HG03558 (cell line): ENCODE measurements around the gene ADGRG3.

Experiments used
- ATAC-seq: cut with Tn5 transposase; IDR thresholded peaks from one replicate; pipeline ENCODE4 v1.9.1; 2021; ENCODE audit warnings: moderate number of reproducible peaks; ENCODE audit not compliant: unreplicated experiment; ENCODE audit errors: extremely low read depth

ADGRG3 gene

DNA sequence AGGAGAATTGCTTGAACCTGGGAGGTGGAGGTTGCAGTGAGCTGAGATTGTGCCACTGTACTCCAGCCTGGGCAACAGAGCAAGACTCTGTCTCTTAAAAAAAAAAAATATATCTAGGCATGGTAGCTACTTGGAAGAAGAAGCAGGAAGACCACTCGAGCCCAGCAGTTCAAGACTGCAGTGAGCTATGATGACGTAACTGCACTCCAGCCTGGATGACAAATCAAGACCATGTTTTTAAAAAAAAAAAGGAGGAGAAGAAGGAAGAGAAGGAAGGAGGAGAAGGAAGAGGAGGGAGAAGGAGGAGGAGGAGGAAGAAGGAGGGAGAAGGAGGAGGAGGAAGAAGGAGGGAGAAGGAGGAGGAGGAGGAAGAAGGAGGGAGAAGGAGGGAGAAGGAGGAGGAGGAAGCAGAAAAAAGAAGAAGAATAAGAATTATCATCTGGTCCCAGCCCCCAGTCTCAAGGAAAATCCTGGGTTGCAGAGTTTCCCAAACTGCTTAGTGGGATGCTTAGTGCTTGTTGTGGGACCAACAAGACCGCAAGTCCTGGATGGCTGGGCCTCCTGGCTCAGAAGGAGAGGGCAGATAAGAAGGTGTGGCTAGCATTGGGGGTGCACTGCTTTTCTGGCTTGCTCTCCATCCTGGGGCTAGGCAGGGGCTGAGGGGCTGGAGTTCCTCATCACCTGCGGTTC, 22.8 kb downstream of the ADGRG3 start:
- ATAC-seq: no peak

DNA sequence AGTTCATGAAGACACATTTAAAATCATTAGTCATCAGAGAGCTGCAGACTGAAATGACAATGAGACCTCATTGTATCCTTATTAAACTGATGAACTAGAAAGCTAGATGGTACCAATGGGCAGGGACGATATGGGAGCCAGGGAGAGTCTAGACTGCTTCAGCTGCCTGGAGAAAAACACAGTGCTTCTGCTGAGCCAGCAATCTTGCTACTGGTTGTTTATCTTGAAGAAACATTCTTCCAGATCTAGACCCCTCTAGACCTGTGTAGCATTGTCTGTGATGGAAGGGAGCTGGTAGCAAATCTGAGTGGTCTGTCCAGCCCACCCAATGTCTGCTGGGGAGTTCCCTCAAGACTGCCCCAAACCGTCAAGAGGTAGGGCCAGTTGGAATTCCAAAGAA, 24.5 kb downstream of the ADGRG3 start:
- ATAC-seq: no peak

DNA sequence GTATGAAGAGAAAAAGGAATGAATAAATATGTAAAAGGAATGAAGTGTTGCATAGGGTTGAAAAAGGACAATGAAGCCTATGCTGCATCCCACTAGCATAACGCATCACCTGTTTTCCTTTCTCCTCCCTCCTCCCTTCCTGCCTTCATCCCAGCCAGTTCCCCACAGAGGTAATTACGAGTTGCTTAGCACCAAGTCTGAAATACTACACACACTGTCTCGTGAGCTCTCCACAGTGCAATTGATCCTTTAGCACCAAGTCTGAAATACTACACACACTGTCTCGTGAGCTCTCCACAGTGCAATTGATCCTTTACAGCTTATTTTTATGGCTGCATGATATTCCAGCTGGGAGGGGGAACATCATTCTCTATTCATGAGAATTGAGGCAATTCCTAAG, 25.4 kb downstream of the ADGRG3 start:
- ATAC-seq: no peak

DNA sequence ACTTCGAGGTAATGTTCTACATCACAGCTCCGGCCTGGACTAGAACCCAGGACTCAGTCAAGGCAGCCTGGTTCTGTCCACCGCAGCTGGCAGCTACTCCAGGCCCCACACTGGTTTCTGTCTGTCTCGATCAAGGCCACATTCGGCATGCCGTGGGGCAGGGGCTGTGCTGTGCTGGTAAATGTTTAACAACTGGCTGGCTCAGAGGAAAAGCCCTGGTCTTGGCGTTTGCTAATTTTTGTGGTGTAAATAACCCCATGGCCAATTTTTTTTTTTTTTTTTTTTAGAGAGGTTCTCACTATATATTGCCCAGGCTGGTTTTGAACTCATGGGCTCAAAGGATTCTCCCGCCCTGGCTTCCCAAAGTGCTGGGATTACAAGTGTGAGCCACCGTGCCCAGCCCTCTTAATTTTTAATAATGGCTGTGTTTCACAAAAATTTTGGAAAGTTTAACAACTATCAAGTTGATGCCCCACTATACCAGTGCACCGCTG, 26.2 kb downstream of the ADGRG3 start:
- ATAC-seq: no peak

DNA sequence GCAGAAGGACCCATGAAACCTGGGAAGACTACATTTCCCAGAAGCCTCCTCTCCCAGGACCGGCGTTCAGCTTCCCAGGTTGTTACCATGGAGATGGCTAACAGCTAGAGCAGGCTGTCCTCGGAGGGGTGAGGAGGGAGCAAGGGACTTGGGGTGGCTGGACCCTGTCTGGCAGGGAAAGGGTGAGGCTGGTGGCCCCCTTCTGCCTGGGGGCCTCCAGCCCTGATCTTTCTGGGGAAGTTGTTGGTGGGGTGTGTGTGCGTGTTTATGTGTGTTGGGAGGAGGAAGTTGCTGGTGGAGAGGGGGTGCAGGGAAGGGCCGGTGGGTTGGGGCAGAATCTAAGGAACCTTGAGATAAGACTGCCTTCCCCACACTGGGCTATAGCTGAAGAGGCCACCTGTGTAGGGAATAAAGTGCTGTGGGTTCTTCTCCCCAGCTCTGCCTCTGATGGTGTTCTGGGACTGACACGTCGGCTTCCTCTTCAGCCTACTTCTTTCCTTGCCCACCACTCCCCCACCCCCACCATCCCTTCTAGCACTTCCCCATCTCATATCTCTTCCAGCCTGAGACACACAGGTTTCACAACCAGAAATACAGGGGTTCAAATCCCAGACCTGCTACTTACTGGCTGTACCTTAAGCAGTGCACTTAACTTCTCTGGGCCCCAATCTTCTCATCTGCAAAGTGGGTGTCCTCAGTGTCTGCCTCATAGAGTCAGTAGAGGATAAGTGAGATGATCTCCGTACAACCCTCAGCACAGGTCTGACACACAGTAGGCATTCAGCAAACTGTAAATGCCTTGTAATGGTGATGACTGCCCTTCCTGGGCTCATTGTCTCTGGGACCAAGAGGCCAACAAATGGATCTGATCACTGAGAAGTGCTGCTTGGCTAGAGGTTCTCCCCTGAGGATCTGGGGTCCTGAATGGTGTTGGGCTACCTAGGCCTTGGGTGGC, 26.9 kb downstream of the ADGRG3 start, which contains the start of gene DRC7:
DRC7 (plus strand) TSS at position 82 of the 955 bp plus-strand sequence. CDS start 3,144 bp downstream, outside the sequence.
- no peak for ATAC-seq

DNA sequence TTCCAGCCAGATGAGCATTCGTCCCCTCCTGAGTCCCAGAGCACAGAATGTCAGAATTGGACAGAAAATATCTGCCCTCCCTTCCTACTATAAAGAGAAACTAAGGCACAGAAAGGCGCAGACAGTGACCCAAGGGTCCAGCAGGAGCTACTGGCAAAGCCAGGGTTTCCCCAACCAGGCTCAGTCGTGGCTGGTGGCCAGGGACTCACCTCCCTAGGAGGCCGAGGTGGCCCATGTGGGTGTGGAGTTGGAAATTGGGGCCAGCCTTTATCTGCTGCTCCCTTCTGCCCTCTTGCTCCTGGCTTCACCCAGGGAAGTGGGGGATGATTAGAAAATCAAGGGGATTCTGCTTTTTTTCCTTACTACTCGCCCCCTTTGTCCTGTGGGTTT, 27.6 kb downstream of the ADGRG3 start:
- ATAC-seq: no peak

DNA sequence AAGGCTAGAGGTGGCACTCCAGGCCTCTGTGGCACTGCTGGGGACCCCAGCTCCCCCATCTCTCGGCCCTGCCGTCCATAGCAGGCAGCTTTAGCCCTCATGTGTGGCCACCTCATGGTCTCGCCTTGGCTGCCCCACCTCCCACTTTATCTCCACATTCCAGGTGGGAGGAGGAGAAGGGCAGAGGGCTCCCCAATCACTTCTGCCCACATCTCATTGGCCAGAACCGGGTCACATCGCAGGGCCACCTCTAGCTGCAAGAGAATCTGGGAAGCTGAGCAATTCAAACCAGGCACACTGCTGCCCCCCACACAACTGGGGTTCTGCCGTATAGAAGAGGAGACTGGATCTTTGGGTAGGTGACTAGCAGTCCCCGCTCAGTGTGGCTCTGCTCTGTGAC, 28.1 kb downstream of the ADGRG3 start:
- ATAC-seq: no peak

DNA sequence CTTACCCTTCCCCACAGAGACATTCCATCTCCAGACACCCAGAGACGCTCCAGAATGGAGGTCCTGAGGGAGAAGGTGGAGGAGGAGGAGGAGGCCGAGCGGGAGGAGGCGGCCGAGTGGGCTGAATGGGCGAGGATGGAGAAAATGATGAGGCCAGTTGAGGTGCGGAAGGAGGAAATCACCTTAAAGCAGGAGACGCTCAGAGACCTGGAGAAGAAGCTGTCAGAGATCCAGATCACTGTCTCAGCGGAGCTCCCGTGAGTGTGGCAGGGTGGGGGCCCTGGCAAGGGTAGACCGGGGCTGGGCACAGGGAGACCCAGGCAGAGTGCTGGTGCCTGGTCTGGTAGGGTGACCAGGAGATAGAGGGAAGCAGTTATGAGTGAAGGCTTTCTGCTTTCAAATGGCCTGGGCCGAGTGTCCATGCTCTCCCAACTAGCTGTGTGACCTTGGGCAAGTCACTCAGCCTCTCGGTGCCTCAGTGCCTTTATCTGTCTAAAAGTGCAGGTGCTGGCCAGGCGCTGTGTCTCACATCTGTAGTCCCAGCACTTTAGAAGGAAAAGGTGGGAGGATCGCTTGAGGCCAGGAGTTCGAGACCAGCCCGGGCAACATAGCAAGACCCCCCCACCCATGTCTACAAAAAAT, 29.9 kb downstream of the ADGRG3 start:
- ATAC-seq: no peak

DNA sequence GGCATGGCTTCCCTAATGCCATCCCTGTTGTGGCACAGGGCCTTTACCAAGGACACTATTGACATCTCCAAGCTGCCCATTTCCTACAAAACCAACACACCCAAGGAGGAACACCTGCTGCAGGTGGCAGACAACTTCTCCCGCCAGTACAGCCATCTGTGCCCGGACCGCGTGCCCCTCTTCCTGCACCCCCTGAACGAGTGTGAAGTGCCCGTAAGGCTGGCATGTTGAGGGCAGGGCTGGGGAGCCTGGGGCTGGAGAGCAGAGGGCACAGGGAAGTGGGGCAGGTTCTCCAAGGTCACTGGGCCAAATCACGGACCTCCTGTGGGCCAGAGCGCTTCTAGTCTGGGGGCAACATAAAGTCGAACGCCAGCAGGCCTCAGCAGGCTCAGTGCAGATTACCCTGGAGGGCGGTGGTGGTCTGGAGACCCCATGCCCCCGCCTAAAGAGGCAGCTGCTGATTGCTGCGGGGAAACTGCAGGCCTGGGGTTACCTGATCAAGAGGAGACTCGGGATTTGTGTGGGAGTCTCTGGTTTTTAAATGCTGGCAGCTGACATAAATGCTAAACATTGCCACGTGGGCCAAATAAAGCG, 30.8 kb downstream of the ADGRG3 start:
- ATAC-seq: no peak

DNA sequence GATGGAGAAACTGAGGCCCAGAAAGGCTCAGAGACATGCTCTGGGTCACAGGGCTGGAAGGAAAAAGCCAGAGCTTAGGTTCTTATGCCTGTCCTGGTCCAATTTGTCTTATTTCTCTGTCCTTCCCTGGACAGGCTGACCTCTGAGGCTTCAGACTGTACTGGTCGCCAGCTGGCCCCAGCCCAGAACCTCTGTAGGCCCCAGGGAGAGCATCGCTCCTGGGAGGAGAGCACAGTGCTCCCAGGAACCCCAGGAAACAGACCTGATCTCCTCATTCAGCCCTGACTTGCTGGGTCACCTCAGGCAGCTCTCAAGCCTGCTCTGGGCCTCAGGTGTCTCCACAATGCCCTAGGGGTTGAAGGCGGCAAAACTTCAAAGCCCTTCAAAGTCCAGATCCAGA, 31.4 kb downstream of the ADGRG3 start:
- ATAC-seq: no peak

DNA sequence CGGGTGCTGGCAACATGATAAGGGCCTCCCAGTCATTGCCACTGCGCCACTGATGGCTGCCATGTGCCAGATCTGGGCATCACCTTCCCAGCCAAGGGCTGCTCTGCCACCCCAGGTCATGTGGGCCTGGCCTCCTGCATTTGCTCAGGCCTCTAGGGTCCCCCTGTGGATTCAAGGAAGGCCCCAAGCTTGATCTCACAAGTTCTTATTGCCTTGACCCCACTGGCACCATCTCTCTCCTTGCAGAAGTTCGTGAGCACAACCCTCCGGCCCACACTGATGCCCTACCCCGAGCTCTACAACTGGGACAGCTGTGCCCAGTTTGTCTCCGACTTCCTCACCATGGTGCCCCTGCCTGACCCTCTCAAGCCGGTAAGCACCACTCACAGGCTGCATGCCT, 31.8 kb downstream of the ADGRG3 start:
- no peak for ATAC-seq

DNA sequence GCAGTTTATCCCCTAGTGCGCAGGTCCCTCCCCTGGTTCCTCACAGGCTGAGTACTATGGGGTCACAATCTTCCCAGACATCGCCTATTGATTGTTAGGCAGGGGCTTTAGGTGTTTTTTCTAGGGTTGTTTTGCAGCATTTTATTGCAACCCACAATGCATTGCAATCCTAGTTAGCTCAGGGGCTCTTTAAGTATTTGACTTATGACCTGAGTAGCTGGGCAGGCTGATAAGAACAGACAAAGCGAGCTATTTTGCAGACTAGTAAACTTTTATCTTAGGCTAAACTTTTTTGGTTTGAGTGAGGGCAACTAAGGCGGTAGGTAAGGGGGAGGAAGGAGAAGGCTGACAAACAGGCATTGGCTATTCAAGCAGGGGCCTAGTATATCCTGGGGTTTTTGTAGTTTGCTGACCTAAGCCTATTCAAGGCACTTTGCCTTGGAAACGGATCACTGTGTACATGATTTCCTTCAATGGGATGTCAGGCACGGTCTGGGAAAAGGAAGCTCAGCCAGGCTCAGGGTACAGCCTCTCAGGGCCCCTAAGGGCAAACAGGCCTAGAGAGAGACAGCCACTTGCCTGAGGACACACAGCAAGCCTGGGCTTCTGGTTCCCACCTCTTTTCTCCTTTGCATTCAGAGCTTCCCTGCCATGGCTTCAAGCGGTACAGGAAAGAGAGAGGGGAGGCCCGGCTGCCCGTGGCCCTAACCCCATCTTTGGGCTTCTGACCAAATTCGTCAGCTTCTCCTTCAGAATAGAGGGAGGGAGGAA, 32.9 kb downstream of the ADGRG3 start:
- ATAC-seq: no peak

DNA sequence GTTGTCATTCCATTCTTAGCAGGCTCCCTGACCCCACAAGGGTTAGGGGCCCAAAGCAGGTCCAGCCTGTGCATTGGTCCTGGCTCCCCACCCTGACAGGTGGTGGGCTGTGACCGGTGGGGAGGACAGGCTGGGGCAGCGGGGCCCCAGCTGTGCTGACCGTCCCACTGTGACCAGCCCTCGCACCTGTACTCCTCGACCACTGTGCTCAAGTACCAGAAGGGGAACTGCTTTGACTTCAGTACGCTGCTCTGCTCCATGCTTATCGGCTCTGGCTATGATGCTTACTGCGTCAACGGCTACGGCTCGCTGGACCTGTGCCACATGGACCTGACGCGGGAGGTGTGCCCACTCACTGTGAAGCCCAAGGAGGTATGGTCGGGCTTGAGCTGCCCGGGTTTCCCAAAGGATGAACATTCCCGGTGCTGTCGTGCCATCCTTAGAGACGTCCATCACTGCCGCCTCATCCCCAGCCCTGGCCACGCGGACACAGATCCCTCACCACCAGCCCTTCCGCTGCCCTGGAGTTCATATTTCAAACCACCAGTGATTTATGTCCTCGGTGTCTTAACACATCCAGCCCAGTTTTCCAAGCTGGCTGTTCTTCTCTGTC, 33.8 kb downstream of the ADGRG3 start:
- no peak for ATAC-seq

DNA sequence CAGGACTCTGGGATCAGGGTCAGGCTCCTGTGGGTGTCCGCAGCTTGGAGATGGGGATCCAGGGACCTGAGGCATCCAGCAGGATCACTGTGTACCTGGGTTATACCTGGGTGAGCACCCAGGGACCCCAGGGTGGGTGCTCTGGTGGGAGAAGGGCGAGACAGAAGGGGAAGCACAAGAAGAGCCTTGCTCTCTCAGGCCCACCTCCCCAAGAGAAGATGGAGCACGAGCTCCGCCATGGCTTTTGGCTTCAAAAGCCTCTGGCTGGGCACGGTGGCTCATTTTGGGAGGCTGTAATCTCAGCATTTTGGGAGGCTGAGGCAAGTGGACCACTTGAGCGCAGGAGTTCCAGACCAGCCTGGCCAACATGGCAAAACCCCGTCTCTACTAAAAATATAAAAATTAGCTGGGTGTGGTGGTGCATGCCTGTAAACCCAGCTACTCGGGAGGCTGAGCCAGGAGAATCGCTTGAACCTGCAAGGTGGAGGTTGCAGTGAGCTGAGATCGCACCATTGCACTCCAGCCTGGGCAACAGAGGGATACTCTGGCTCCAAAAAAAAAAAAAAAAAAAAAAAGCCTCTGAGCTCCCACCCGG, 35.4 kb downstream of the ADGRG3 start:
- no peak for ATAC-seq

DNA sequence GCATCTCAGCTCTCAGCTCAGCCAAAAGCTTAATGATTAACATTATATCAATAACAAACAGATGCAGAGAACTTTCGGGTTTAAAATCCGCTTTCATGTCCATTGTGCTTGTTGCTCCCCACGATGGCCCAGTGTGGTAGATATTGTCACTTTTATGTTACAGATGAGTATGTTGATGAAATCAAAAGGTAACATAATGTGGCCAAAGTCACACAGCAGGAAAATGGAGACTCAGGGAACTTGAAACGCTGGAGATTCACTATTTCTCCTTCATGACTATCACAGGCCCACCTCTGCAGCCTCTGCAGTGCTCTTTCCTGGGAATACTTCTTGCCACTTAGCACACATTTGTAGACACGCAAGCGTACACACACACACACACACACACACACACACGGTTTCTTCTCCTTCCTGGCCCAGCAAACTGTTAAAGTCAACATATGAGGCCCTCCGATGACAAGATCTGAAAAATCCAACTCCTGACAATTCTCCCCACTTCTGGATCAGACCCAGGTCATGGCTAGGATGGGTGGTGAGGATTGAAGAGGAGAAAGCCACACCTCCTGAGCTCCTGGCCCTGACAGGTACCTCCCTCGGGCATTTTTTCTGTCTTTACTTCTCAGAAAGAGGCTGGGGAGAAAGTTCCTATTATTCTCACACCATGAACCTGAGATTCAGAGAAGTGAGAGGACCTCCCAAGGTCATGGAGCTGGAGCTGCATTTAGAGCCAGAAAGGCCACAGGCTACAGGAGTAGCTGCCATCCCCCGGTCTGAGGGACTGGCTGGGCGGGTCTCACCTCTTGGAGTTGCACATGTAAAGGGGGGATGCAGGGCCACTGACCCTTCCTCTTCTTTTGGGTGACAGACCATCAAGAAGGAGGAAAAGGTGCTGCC, 36.2 kb downstream of the ADGRG3 start:
- no peak for ATAC-seq

DNA sequence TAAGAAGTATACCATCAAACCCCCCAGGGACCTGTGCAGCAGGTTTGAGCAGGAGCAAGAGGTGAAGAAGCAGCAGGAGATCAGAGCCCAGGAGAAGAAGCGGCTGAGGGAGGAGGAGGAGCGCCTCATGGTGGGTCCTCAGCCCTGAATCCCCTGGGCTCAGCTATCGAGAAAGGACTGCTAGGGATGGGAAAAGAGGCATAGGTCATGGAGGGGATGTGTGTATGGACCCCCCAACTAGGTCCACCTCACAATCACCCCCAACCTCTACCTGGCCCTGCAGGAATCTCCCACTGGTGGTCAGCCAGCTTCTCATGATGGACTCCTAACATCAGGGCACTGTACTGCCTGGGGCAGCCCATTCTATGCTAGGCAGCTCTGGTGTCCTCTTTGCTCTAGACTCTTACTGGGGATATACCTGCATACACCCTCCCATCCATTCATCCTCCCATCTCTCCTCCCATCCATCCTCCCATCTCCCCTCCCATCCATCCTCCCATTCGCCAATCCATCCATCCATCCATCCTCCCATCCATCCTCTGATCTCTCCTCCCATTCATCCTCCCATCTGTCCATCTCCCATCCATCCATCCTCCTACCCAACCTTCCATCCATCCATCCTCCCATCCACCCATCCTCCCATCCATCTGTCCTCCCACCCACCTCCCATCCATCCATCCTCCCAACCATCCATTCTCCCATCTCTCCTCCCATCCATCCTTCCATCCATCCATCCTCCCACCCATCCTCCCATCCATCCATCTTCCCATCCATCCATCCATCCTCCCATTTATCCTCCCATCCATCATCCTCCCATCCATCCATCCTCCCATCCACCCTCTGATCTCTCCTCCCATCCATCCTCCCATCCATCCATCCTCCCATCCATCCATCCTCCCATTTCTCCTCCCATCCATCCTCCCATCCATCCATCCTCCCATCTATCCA, 37.1 kb downstream of the ADGRG3 start:
- no peak for ATAC-seq

DNA sequence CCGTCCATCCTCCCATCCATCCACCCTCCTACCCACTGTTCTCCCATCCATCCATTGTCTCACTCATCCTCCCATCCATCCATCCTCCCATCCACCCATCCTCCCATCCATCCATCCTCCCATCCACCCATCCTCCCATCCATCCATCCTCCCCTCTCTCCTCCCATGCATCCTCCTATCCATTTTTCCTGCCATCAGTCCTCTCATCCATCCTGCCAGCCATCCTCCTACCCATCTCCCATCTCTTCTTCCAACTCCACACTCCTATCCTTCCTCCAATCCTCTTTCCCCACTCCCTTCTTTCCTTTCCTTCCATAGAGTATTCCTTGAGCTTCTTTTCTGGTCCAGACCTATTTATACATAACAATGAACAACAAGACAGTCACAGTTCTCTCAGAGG, 38.6 kb downstream of the ADGRG3 start:
- ATAC-seq: no peak
